HG03139 (cell line): ENCODE measurements around the gene PLCH1.

ENCODE experiments used
- ATAC-seq: cut with Tn5 transposase; IDR thresholded peaks from one replicate; pipeline ENCODE4 v1.9.1; 2021; ENCODE audit not compliant: unreplicated experiment

Gene PLCH1

DNA sequence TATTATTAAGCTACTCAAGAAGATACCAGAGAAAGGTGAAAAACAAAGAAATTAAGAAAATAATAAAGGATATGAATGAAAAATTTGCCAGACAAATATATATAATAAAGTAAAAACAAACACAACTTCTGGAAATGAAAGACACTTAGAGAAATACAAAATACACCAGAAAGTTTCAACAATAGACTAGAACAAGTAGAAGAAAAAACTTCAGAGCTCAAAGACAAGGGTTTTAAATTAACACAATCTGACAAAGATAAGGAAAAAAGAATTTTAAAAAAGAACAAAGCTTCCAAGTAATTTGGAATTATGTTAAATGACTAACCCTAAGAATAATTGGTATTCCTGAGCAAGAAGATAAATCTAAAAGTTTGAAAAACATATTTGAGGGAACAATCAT lies 135.3 kb downstream of the PLCH1 start:
- ATAC-seq: no peak

DNA sequence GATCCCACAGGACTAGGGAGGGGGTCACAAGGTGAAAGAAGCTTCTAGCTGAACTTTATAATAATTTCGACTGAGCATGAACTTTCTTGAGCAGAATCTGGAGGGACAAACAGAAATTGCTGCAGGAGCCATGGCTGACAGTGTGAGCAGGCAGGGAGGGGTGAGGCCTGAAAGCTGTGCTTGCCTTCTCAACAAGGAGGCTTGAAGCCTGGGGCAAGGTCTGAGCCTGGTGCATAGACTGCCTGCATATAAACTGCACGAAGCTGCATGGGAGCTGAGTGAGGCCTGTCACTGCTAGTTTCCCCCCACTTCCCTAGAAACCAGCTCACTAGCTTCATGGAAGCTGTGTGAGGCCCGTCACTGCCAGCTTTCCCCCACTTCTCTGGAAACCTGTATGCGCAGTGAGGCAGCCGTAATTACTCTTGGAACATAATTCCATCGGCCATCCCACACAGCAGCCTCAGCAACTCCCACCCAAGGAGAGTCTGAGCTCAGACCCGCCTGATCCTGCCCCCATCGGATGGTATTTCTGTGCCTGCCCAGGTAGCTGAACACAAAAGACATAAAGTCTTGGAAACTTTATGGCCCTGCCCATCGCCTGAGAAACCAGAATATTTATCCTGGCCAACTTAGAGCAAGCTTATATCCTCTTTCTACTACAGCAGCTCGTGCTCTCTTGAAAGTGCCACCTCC lies 136.5 kb downstream of the PLCH1 start:
- no peak for ATAC-seq

DNA sequence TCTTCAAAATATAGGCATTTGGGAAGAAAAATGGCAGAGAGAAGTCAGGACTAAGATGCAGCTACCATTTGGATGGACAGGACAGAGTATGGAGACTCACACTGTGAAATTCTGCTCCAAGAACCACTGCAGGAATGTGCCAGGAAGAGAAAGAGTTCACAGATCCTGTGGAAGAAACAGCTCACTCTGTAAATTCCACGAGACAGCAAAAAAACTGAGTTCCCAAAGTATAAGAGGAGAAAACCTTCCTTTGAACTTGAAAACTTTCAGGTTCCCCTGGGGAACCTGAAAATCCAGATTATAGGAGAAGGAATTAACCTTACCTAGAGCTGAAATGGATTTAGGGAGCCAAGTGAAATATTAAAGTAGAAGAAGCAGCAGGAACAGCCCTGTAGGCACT lies 137.1 kb downstream of the PLCH1 start:
- ATAC-seq: no peak

DNA sequence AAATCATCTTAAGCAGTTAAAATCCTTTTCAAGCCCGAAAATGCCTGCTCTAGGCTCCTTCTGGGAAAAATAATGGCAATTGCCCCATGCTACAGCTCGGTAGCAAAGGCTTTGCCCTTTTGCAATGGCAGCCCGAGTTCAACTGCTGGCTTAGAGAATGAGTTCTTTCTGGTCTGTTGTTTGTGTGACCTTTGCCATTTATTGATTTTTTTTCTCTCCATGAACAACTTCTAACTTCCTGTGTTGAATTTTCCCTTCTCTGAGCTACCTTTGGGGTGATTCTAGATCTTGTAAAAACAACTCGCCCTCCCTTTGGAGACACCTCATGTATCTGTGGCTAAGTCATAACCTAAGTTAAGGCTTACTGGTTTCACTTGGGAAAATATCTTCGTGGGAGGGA lies 139.3 kb downstream of the PLCH1 start:
- no peak for ATAC-seq

DNA sequence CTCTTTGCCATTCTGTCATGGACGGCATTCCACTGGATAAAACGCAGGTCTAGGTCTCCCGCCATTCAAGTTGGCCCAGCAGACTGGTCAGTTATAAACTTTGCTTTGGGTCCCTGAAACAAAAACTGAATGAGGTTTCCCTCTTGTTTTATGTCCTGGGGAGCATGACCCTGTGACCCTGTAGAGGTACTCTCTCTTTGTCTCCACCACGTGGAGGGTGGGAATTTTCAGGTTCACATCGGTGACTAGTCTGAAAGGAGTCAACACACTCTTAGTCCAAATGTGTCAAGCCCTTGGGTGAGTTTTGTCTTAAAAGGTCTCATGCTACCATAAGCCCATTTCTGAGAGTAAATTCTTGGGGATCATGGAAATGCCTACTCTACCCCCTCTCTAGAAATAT lies 139.9 kb downstream of the PLCH1 start:
- no peak for ATAC-seq

DNA sequence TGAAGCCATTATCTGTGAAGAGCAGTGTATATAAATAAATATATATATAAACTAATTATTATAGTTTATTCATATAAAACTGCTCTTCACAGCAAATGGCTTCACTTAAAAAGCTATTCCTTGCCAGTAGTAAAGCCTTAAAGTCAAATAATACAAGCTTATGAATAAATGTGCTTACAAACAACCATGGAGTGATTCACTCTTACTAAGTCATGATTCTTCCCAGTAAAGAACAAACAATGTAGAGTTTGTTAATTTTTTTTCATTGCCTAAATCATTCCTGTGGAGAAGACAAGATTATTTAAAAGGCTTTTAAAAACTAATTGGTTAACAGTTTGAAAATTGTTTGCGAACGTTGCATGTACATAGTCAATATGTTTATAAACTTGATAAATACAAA lies 140.7 kb downstream of the PLCH1 start:
- ATAC-seq: no peak

DNA sequence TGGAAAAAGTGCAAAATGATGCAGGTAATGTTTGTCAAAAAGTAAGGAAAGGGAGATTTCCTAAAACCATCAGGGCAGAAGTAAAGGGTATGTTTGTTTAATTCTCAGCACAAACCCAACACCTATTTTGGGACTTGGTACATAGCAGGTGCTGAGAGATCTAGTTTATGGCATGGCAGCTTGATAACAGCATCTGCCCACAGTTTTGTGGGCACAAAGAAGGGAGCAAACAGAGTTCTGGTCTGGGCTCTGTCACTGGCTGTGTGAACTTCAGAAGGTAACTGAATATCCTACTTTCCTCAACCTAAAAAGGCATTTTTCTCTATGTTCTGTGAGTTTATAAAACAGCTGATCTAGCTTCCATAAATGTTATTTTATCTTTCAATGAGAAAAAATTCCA lies 141.6 kb downstream of the PLCH1 start:
- no peak for ATAC-seq

DNA sequence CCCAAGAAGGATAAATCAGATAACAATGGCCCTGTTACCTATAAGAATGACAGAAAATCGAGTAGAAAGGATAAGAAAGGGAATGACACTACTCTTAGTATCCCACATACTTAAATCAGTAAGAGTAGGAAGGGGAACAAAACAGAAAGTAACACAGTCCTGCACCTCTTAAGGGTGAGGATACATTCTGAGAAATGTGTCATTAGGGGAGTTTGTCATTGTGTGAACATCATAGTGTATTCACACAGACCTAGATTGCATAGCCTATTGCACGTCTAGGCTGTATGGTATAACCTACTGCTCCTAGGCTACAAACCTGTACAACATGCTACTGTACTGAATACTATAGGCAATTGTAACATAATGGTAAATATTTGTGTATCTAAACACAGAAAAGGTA lies 142.6 kb downstream of the PLCH1 start:
- ATAC-seq: no peak

DNA sequence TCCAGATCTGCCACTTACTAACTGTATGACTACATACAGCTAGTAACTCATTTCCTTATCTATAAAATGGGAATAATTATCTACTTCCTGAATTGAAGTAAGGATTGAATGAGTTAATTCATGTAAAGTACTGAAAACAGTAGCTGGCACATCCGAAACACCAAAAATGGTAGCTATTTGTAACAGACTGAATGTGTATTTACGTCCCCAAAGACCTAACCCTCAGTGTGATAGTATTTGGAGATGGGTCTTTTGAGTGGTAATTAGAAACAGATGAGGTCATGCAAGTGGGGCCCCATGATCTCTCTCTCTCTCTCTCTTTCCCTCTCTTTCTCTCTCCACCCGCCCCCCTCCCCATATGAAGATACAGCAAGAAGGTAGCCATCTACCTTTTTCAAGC lies 146.2 kb downstream of the PLCH1 start:
- no peak for ATAC-seq

DNA sequence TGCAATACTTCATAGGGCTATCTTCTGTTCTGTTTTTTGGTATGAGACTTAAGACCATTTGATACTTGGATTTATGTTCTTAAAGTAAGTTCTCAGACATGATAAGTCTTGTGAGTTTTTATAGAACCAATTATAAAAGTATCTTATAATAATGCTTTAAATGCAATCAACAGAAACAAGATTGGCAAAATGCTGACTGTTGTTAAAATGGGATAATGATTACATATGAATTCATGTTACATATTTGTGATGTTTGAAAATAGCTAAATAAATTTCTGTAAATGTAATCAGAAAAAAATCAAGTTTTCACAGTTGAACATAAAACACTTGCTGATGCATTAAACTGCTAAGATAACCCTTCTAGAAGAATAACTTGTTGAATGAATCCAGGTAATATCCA lies 148.3 kb downstream of the PLCH1 start:
- ATAC-seq: no peak

DNA sequence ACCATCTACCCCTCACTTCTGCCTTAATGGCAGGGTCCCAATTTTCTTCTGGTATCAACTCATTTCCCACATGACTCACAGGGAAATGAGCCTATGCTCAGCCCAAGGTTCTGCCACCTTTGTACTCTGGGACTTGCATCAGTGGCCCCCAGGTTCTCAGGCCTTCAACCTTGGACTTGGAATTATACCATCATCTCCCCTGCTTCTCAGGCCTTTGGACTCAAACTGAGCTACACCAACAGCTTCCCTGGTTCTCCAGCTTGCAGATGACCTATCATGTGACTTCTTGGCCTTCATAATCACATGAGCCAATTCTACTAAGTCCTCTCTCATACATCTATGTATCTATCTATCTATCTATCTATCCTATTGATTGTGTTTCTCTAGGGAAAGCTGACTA lies 149.5 kb downstream of the PLCH1 start:
- ATAC-seq: no peak

DNA sequence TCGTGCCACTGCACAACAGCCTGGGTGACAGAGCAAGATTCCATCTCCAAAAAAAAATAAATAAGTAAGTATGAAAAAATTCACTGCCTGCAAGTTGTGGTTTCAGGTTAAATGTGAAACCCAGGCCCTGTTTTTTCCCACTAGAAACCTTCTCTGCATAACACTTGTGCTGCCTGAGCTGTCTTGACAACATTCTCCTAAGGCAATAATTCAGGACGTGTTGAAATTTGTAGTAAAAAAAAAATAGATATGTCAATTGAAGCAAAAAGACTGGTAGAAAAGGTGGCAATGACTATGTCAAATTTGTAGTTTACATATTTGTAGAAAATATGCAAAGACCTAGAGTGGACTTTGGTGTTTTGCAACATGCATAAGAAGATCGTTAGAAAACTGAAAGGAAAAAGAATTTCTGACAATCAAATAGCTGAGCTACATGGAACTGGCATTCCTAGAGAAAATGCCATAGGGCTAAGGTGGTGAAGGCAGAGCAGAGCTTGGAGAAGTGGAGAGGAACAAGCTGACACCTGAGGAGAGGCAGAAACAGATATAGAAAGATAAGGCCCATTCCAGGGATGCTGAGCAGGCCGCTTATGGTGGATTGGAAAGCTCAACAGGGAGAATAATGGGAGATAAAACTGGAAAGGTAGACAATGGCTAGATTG lies 150.2 kb downstream of the PLCH1 start:
- no peak for ATAC-seq

DNA sequence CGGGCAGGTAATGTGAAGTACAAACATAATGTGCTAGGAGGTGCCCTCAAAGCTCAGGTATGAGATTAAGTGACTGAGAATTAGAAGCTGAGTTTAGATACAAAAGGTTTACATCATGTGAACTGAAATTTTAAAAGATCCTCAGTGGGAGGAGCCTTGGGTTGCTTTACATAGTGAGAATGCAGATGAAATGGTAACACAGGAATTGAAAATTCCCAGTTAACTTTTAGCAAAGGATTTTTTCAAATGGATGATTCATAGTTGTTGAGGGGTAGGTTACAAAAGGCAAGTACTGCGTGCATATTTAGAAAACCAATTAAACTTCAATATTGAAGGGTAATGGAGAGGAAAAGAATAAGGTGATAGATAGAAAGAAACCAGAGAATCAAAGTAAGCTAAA lies 157.3 kb downstream of the PLCH1 start:
- ATAC-seq: no peak

DNA sequence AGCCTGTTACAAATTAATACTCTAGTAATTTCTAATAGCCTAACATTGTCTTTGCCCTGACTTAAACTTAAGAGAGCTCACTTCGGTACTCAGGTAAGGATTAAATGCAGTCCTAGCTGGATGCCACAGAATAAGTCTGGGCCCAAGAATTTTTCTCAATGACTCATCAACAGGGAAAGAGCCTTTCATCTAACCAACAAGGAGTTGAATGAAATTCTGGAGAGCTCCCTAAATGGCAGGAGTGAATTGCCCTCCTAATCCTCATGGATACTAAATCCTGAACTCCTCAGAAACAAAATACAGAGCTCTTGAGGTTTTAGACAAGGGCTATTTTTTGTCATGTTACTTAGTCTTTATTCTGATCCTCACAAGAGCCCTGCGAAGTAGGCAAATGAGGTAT lies 159.5 kb downstream of the PLCH1 start:
- no peak for ATAC-seq

DNA sequence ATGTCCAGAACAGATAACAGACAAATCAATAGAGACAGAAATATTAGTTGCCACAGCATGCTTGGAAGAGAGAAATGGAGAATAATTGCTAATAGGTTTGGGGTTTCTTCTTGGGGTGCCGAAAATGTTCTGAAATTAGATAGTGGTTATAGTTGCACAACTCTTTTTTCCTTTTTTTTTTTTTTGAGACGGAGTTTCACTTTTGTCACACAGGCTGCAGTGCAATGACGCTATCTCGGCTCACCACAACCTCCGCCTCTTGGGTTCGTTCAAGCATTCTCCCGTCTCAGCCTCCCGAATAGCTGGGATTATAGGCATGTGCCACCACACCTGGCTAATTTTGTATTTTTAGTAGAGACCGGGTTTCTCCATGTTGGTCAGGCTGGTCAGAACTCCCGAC lies 163.3 kb downstream of the PLCH1 start:
- no peak for ATAC-seq

DNA sequence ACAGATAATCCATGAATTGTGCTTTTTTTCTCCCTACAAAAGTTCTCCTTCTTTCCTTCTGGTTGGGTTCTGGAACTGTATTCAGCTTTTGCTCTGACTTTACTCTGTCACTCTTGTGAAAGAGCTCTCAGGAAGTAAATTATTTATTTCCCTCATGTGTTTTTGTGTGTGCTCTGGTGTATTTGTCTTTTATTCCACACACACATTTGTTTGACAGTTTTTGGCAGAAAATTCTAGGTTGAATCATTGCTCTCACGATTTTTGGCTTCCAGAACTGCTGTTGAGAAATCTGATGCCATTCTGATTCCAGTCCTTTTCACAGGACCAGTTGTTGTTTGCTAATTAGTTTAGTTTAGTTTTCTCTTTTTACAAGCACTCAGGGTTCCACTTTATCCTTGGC lies 172.8 kb downstream of the PLCH1 start:
- ATAC-seq: no peak

DNA sequence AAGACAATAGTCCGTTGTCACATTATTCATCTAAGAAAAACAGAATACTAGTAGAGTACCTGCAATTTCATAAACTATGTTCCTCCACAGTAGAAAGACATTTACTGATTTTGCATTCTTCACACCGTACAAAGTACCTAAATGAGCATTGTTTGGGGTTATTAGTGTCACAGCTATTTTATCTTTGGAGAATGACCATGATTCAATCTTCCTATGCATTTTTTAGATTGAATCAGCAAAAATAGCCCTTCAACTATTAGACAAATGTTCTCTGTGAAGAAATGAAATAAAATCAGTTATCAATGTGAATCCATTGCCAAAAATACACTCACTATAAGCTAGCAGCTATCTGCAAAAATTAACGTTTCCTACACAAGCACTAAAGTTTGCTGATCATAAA lies 176.6 kb downstream of the PLCH1 start:
- ATAC-seq: no peak

DNA sequence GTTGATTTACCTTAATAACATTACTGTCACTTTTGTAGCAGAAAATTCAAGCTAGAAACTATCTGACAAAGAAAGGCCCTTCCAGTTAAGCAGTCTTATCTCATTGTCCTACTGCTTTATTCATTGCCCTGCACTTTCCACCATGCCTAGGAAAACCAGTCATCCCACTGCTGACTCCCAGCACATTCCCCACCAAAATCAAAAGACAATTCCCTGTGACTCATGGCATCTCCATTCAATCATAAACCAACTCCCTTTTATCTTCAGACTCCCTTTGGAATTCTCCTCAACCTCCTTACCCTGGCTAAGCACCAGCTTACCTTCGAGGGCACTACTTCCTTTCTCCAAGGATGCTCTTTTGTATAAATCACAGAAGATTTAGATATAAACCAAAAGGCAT lies 184.3 kb downstream of the PLCH1 start:
- no peak for ATAC-seq

DNA sequence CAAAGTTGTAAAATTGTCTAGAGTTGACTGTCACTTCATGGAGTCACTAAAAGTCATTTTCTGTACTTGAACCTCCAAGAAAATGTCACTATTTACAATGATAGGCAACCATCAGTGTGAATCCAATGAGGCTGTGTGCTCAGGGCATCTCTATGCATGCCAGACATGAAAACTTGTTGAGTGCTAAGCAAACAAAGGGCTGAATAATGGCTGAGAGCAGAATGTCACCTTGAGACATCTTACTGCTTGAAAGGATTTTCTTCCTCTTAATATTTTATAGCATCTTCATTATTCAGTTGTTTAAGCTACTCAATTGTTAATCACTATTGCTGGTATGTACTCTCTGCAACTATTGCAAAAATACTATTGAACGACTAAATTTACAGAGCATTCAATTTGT lies 184.7 kb downstream of the PLCH1 start:
- no peak for ATAC-seq

DNA sequence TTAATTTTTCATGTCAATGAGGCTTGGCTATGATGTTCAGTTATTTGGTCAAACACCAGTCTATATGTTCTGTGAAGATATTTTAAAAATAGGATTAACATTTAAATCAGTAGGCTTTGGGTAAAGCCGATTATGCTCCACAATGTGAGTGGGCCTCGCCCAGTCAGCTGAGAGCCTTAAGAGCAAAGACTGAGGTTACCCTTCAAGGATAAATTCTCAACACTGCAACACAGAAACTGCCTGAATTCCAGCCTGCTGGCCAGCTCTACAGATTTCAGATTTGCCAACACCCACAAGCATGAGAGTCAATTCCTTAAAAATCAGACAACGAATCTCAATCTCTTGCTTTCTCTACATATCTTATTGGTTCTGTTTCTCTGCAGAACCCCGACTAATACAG lies 188.3 kb downstream of the PLCH1 start:
- ATAC-seq: no peak

DNA sequence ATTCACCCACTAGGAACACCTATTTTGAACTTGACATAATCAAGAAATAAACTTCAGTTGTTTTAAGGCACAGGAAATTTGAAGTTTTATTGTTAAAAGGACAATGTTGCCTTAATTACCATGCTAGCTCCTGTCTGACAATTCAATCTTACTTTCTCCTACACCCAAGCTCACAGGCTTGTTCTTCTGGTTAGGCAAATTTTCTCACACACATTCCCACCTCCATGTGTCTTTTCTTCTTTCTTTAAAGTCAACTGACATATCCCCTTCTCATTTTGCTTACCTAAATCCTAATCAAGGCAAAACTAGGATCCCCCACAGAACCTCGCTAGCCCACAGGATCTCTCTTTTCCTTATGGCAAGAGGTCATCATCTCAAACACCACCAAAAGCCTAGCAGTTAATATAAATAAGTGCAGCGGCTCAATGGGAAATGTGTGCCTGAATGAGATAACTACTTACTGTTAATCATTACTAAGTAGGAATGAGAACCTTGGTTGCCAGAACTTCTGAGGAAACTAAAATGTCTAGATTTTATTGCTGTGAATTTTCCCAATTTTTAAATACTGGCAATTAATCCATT lies 189.3 kb downstream of the PLCH1 start:
- no peak for ATAC-seq

DNA sequence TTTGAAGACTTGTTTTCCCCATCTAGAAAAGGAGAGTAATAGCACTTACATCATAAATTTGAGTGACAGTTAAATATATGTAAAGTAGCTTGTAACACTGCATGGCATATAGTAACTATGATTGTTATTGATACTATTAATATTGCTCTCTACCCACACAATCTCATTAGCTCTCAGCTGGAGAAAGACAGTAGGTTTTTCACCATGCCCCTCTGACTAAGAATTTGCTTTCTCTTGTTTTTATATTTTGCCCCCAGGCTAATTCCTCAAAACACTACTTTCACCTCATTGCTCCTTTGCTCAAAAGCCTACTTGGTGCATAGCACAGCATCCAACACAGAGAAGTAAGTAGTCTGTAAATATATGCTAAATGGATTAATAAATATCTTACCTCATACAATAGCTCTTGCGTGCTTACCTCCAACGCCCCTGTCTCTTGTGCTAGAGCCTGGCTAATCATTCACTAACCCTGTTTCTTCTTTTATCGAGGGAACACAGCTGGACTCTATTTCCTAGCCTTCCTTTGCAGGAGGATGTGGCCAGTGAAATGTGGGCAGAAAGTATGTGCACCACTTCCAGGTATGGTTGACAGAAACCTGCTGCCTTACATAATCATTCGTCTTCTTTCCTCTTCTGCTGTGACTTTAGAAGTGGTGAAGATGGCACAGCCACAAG lies 190.0 kb downstream of the PLCH1 start:
- peak; percentile 83 for ATAC-seq
